Caki2 (cell line): ENCODE data around the gene CTPS1. TPM values are rescaled to one million over a fixed set of nuclear protein-coding genes. Genes with fewer than 3 reads are reported as not detected.

ENCODE experiments used
- DNase-seq: peaks from one replicate; pipeline ENCODE4 v3.0.0-alpha.2; 2015; ENCODE audit warnings: low read depth
- in situ Hi-C: cut with HindIII; loops from 2 replicates; pipeline ENCODE4 v1.10.0; 2016; ENCODE audit warnings: low sequenced_read_pairs, low pct_unique_long_range_greater_than_20kb, mixed read lengths
- total RNA-seq: library from RNA; depleted of rRNA; stranded (reverse); fragments of >200 nt; shearing (Covaris generic); gene quantifications from 2 replicates; pipeline ENCODE4 v1.2.3, GENCODE V29; 2014; ENCODE audit warnings: low replicate concordance

CTPS1 gene
- total RNA-seq, 1 experiment from 2014 or later = 43.6 TPM

- DNase-seq = no peak
- in situ Hi-C loops = no loop called here
These were observed 36.5 kb downstream of the CTPS1 start for GRCh38 chr1:41015897-41016470.

- DNase-seq = no peak
- in situ Hi-C loops = no loop called here
These were observed 37.9 kb downstream of the CTPS1 start for GRCh38 chr1:41017141-41018017.

GRCh38 chr1:41018018-41018410, 38.5 kb downstream of the CTPS1 start:
- in situ Hi-C loops = no loop called here
- DNase-seq = no peak

- DNase-seq = no peak
- in situ Hi-C loops = no loop called here
These were observed 39.9 kb downstream of the CTPS1 start for GRCh38 chr1:41019353-41019745.

- no peak for DNase-seq
- in situ Hi-C loops = no loop called here
These were observed 40.6 kb downstream of the CTPS1 start for GRCh38 chr1:41020109-41020576.

- DNase-seq = no peak
- in situ Hi-C loops = no loop called here
These were observed 41.2 kb downstream of the CTPS1 start for GRCh38 chr1:41020654-41021053.

- DNase-seq = no peak
- in situ Hi-C loops = no loop called here
These were observed 42.2 kb downstream of the CTPS1 start, which contains the start of gene SLFNL1 for GRCh38 chr1:41021526-41022308. Gene SLFNL1 (minus strand): TSS chr1:41021725. CDS start chr1:41020660, 1,065 bp downstream.

GRCh38 chr1:41022424-41022823, 42.9 kb downstream of the CTPS1 start:
- in situ Hi-C loops = no loop called here
- no peak for DNase-seq

- DNase-seq = no peak
- in situ Hi-C loops = no loop called here
These were observed 43.9 kb downstream of the CTPS1 start for GRCh38 chr1:41023279-41023990.

- DNase-seq = no peak
- in situ Hi-C loops = no loop called here
These were observed 45.5 kb downstream of the CTPS1 start for GRCh38 chr1:41024953-41025352.

- in situ Hi-C loops = no loop called here
These were observed 46.7 kb downstream of the CTPS1 start for GRCh38 chr1:41025979-41026819.

GRCh38 chr1:41028034-41028642, 48.6 kb downstream of the CTPS1 start:
- DNase-seq = no peak
- in situ Hi-C loops = no loop called here

More at GRCh38 chr1:41025979-41026819, 46.7 kb downstream of the CTPS1 start:
- no peak for DNase-seq

- DNase-seq = no peak
- in situ Hi-C loops = no loop called here
These were observed 51.5 kb downstream of the CTPS1 start for GRCh38 chr1:41030872-41031616.

GRCh38 chr1:41032147-41032546, 52.7 kb downstream of the CTPS1 start:
- in situ Hi-C loops = no loop called here
- no peak for DNase-seq

- no peak for DNase-seq
- in situ Hi-C loops = no loop called here
These were observed 53.8 kb downstream of the CTPS1 start for GRCh38 chr1:41033272-41033671.

GRCh38 chr1:41037116-41037903, 57.8 kb downstream of the CTPS1 start:
- no peak for DNase-seq
- in situ Hi-C loops = no loop called here
